ENCODE measurements around the gene H2BK1. TPM values are rescaled to one million over a fixed set of nuclear protein-coding genes. Genes with fewer than 3 reads are reported as not detected.

H2BK1 gene
- total and polyA plus RNA-seq, 2 of the 13 experiments (the other 11 are each of a cell fraction or from before 2014, with no cell fraction given): not detected

DNA sequence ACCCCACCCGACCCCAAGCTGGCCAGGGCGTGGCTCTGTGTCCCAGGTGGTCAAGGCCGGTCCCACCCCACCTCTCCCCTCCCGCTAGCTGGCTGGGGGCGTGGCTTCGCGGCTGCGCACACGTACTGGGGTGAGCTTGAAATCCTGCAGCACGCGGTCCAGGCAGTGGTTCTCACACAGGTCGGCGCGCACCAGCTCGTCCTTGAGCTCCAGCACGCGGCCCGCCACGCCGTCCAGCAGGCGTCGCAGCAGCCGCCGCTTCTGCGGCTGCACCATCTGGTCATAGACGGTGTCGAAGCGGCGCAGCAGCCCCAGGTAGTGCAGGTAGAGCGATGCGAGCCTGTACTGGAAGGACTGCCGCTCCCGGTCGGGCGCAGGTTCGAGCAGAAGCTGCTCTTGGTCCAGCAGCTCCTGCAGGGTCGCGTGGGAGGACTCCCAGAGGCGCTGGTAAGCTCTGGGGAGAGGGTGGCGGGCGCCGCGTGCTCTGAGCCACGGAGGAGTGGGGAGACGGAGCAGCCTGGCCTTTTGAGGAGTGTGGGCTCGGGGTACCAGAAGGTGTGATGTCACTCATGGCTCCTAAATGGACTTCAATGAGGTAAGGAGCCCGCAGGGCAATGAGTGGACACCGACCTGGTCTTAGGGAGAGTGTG lies 5.8 kb downstream of the H2BK1 start:
- Histone ChIP-seq H3K4me2 (ENCODE audit: low read depth, low read length) (no peak overlapping the region), H3K36me3 (replicated peaks in 1 of 2; ENCODE audit: control insufficient read depth in 1 of 2, insufficient read depth in 2 of 2, low read length in 2 of 2) (no peaks in the 10 kb centered on the region), H4K20me1 (ENCODE audit: insufficient read depth, low read length) (0 out of 2 replicates have a peak, but pooled peaks cover 3% of the 10 kb centered on the region), H3K4me1 (ENCODE audit: insufficient read depth, low read length) (no peaks in the 10 kb centered on the region), H3K27me3 (ENCODE audit: control insufficient read depth in 1 of 2, insufficient read depth in 2 of 2, low read length in 2 of 2) (peaks cover 9 to 86% of the 10 kb centered on the region in 2 experiments), H3K9me3 (ENCODE audit: low read length) (no peaks in the 10 kb centered on the region), H3K79me2 (ENCODE audit: insufficient read depth, low read length) (no peaks in the 10 kb centered on the region), H3K9ac (ENCODE audit: insufficient read depth, low read depth, low read length) (no peak overlapping the region), H3K4me3 (replicated peaks in 1 of 3; ENCODE audit: insufficient read depth in 1 of 3, low read depth in 2 of 3, low read length in 3 of 3) (no peak overlapping the region), H3K27ac (ENCODE audit: extremely low read length, insufficient read depth, low read length) (no peak overlapping the region), H2AFZ (ENCODE audit: low read length) (no peak overlapping the region)
- BruUV-seq (replicated peaks): no TSS peak
- DNase-seq (ENCODE audit: low spot score) (no peak), ATAC-seq (no peak), FAIRE-seq (no peak)
- TF ChIP-seq, protein P1, sequence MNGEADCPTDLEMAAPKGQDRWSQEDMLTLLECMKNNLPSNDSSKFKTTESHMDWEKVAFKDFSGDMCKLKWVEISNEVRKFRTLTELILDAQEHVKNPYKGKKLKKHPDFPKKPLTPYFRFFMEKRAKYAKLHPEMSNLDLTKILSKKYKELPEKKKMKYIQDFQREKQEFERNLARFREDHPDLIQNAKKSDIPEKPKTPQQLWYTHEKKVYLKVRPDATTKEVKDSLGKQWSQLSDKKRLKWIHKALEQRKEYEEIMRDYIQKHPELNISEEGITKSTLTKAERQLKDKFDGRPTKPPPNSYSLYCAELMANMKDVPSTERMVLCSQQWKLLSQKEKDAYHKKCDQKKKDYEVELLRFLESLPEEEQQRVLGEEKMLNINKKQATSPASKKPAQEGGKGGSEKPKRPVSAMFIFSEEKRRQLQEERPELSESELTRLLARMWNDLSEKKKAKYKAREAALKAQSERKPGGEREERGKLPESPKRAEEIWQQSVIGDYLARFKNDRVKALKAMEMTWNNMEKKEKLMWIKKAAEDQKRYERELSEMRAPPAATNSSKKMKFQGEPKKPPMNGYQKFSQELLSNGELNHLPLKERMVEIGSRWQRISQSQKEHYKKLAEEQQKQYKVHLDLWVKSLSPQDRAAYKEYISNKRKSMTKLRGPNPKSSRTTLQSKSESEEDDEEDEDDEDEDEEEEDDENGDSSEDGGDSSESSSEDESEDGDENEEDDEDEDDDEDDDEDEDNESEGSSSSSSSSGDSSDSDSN (CRISPR knock-in tag; IDR thresholded peaks at IDR 0.05): no peak
- TF ChIP-seq PAX8 (CRISPR knock-in tag; IDR thresholded peaks at IDR 0.05; ENCODE audit: borderline replicate concordance) (no peak), HNF4G (IDR thresholded peaks at IDR 0.05; ENCODE audit: borderline replicate concordance, low read depth, low read length) (no peak), HNF4G (CRISPR knock-in tag; IDR thresholded peaks at IDR 0.05; ENCODE audit: borderline replicate concordance, low read depth) (no peak), RARA (CRISPR knock-in tag; IDR thresholded peaks at IDR 0.05) (no peak), ELF3 (CRISPR knock-in tag; IDR thresholded peaks at IDR 0.05) (no peak), TARDBP (CRISPR knock-in tag; IDR thresholded peaks at IDR 0.05) (no peak)
- TF ChIP-seq, protein P2, sequence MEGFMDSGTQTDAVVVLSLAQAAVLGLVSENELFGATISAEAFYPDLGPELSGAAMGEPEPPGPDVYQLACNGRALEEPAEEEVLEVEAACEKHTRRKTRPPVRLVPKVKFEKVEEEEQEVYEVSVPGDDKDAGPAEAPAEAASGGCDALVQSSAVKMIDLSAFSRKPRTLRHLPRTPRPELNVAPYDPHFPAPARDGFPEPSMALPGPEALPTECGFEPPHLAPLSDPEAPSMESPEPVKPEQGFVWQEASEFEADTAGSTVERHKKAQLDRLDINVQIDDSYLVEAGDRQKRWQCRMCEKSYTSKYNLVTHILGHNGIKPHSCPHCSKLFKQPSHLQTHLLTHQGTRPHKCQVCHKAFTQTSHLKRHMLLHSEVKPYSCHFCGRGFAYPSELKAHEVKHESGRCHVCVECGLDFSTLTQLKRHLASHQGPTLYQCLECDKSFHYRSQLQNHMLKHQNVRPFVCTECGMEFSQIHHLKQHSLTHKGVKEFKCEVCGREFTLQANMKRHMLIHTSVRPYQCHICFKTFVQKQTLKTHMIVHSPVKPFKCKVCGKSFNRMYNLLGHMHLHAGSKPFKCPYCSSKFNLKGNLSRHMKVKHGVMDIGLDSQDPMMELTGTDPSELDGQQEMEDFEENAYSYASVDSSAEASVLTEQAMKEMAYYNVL (CRISPR knock-in tag; IDR thresholded peaks at IDR 0.05; ENCODE audit: borderline replicate concordance): no peak
- TF ChIP-seq, protein P3, sequence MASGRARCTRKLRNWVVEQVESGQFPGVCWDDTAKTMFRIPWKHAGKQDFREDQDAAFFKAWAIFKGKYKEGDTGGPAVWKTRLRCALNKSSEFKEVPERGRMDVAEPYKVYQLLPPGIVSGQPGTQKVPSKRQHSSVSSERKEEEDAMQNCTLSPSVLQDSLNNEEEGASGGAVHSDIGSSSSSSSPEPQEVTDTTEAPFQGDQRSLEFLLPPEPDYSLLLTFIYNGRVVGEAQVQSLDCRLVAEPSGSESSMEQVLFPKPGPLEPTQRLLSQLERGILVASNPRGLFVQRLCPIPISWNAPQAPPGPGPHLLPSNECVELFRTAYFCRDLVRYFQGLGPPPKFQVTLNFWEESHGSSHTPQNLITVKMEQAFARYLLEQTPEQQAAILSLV (CRISPR knock-in tag; IDR thresholded peaks at IDR 0.05; ENCODE audit: borderline replicate concordance): no peak
- TF ChIP-seq, protein P4, sequence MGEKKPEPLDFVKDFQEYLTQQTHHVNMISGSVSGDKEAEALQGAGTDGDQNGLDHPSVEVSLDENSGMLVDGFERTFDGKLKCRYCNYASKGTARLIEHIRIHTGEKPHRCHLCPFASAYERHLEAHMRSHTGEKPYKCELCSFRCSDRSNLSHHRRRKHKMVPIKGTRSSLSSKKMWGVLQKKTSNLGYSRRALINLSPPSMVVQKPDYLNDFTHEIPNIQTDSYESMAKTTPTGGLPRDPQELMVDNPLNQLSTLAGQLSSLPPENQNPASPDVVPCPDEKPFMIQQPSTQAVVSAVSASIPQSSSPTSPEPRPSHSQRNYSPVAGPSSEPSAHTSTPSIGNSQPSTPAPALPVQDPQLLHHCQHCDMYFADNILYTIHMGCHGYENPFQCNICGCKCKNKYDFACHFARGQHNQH (CRISPR knock-in tag; IDR thresholded peaks at IDR 0.05): no peak
- TF ChIP-seq, protein P5, sequence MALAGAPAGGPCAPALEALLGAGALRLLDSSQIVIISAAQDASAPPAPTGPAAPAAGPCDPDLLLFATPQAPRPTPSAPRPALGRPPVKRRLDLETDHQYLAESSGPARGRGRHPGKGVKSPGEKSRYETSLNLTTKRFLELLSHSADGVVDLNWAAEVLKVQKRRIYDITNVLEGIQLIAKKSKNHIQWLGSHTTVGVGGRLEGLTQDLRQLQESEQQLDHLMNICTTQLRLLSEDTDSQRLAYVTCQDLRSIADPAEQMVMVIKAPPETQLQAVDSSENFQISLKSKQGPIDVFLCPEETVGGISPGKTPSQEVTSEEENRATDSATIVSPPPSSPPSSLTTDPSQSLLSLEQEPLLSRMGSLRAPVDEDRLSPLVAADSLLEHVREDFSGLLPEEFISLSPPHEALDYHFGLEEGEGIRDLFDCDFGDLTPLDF (CRISPR knock-in tag; IDR thresholded peaks at IDR 0.05): no peak
- TF ChIP-seq, protein P6, sequence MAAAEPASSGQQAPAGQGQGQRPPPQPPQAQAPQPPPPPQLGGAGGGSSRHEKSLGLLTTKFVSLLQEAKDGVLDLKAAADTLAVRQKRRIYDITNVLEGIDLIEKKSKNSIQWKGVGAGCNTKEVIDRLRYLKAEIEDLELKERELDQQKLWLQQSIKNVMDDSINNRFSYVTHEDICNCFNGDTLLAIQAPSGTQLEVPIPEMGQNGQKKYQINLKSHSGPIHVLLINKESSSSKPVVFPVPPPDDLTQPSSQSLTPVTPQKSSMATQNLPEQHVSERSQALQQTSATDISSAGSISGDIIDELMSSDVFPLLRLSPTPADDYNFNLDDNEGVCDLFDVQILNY (CRISPR knock-in tag; conservative IDR thresholded peaks at IDR 0.05): no peak
- WGBS (ENCODE audit: low lambda C conversion rate): 55% methylated on average over 10 of the region's 48 CpGs
- POLR2A ChIA-PET: no interaction called here
- CTCF ChIA-PET (ENCODE audit: low intra/inter-chr PET ratio, low total read pairs): no interaction called here
- intact Hi-C loops (cut with micrococcal nuclease; ENCODE audit: unreplicated experiment) (no loop called here), in situ Hi-C loops (cut with HindIII; ENCODE audit: extremely low pct_ligation_motif_present, low pct_unique_long_range_greater_than_20kb) (no loop called here)
